ENCODE results near the gene FRMD4A.

DNA sequence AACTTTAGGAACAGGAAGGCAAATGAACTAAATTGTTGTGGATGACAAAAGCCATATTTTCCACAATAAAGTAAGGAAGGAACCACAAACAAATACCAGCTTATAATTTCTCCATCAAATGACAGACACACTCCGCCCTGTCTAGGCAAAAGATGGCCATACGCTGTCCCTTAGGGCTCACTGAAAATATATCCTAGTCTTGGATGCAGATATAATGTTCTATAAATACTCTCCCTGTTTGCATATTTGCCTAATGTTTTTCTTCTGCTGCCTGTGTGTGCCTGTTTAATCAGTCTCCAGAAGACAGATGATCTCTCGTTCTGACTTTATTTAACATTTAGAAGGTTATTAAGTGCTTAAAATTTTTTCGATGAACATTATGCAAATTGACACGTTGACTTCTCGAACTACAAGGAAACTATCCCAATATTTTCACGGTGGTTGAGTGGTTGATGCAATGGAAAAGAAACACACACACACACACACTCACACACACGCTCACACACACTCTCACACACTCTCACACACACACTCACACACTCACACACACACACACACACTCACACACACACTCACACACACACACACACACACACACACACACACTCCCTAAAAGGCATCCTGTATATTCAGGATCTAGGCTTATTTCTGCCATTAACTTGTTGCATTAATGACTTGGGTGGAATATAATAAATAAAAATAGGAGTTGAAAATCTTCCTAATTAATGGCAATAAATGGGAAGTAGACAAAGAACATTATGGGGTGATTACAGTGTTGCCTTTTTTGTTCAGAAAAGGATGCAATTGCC lies 446.9 kb downstream of the FRMD4A start:
- no peak for TF ChIP-seq POLR2A (IDR thresholded peaks at IDR 0.05)
- TF ChIP-seq, protein P1, sequence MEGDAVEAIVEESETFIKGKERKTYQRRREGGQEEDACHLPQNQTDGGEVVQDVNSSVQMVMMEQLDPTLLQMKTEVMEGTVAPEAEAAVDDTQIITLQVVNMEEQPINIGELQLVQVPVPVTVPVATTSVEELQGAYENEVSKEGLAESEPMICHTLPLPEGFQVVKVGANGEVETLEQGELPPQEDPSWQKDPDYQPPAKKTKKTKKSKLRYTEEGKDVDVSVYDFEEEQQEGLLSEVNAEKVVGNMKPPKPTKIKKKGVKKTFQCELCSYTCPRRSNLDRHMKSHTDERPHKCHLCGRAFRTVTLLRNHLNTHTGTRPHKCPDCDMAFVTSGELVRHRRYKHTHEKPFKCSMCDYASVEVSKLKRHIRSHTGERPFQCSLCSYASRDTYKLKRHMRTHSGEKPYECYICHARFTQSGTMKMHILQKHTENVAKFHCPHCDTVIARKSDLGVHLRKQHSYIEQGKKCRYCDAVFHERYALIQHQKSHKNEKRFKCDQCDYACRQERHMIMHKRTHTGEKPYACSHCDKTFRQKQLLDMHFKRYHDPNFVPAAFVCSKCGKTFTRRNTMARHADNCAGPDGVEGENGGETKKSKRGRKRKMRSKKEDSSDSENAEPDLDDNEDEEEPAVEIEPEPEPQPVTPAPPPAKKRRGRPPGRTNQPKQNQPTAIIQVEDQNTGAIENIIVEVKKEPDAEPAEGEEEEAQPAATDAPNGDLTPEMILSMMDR (IDR thresholded peaks at IDR 0.05) = no peak
- no peak for TF ChIP-seq EP300 (IDR thresholded peaks at IDR 0.05; ENCODE audit: low read depth)
